Sigmoid colon (tissue), 4 donors: Measurements from ENCODE around the gene FBXW5.

ENCODE experiments used
- CTCF ChIP-seq, 4 experiments: fragments of 450-650 bp in 3 of 4; fragments of 200-600 bp in 1 of 4; IDR thresholded peaks; one replicate each; pipeline ENCODE4 v1.5.1; 2016 to 2019; ENCODE audit warnings: antibody characterized with exemption in 4 of 4, mild to moderate bottlenecking in 3 of 4, moderate library complexity in 2 of 4
- EP300 ChIP-seq, 4 donors: sonication (generic); formaldehyde crosslinking; IDR thresholded peaks; one replicate each; pipeline ENCODE4 v1.6.1; 2017; ENCODE audit warnings: antibody characterized with exemption in 4 of 4
- POLR2A ChIP-seq, 2 donors: fragments of 450-650 bp; IDR thresholded peaks; one replicate each; pipeline ENCODE4 v1.6.1; 2016; ENCODE audit warnings: antibody characterized with exemption in 2 of 2, mild to moderate bottlenecking in 2 of 2, moderate library complexity in 2 of 2
- POLR2AphosphoS5 ChIP-seq, 4 donors: sonication (generic); formaldehyde crosslinking; IDR thresholded peaks; one replicate each; pipeline ENCODE4 v1.6.1; 2017; ENCODE audit warnings: antibody characterized with exemption in 4 of 4

- no peak for TF ChIP-seq POLR2A (IDR thresholded peaks at IDR 0.05)
- no peak for TF ChIP-seq POLR2AphosphoS5 (IDR thresholded peaks at IDR 0.05)
- TF ChIP-seq CTCF (IDR thresholded peaks at IDR 0.05) = no peak
- no peak for TF ChIP-seq EP300 (IDR thresholded peaks at IDR 0.05)
Observed at GRCh38 chr9:136922540-136922939, 22.0 kb downstream of the FBXW5 start.
